Adrenal gland (tissue), 12 donors: ENCODE data around the gene SPATA6. TPM values are rescaled to one million over a fixed set of nuclear protein-coding genes. Genes with fewer than 3 reads are reported as not detected.

Source experiments
- DNase-seq, 7 donors: peaks; one replicate each; pipeline ENCODE4 v3.0.0-alpha.2; 2019 to 2020
- H3K27ac ChIP-seq, 5 donors: fragments of 200-600 bp; sonication (generic) in 4 of 5; 1 replicate in 3 of 5; 2 replicates in 2 of 5; pipeline versions ENCODE4 v1.5.1 to v1.8.0; 2016 to 2020; ENCODE audit warnings: mild to moderate bottlenecking in 1 of 5
- H3K27me3 ChIP-seq: fragments of 200-600 bp; 2 replicates; pipeline ENCODE4 v1.8.0; 2021
- H3K36me3 ChIP-seq, 2 donors: fragments of 200-600 bp; replicated peaks in 1 of 2; 1 replicate in 1 of 2; 2 replicates in 1 of 2; pipeline versions ENCODE4 v1.5.1 to v1.8.0; 2018 to 2022
- H3K4me1 ChIP-seq, 2 donors: fragments of 200-600 bp; replicated peaks in 1 of 2; 1 replicate in 1 of 2; 2 replicates in 1 of 2; pipeline versions ENCODE4 v1.5.1 to v1.8.0; 2018 to 2021
- H3K4me3 ChIP-seq, 4 donors: fragments of 200-600 bp; sonication (generic) in 3 of 4; one replicate each; pipeline ENCODE4 v1.5.1; 2016 to 2018
- H3K9me3 ChIP-seq, 3 donors: fragments of 200-600 bp; sonication (generic) in 1 of 3; replicated peaks in 1 of 3; 1 replicate in 2 of 3; 2 replicates in 1 of 3; pipeline versions ENCODE4 v1.5.1 to v1.8.0; 2016 to 2021
- CTCF ChIP-seq, 6 experiments: fragments of 450-650 bp in 4 of 6; fragments of 200-600 bp in 2 of 6; sonication (generic) in 1 of 6; IDR thresholded peaks; 1 replicate in 5 of 6; 2 replicates in 1 of 6; pipeline versions ENCODE4 v1.5.1 to v1.8.0; 2016 to 2021; ENCODE audit warnings: antibody characterized with exemption in 6 of 6, mild to moderate bottlenecking in 2 of 6, moderate library complexity in 1 of 6
- POLR2A ChIP-seq, 2 donors: fragments of 450-650 bp; IDR thresholded peaks; one replicate each; pipeline ENCODE4 v1.6.1; 2017; ENCODE audit warnings: antibody characterized with exemption in 2 of 2, mild to moderate bottlenecking in 2 of 2, moderate library complexity in 1 of 2
- WGBS, 4 donors: extraction: QIAGEN DNeasy Blood & Tissue Kit in 2 of 4; methylation state at CpG; one replicate each; pipeline versions ENCODE4 v1.1.5 to v1.1.7; 2013 to 2017; 5-methylcytosine and 5-hydroxymethylcytosine counted together
- intact Hi-C, 2 donors: fragments of 100-400 bp; cut with DNase I; formaldehyde crosslinking; loops; one replicate each; pipeline versions ENCODE4 v1.14.1 to v1.15.0; 2022 to 2023
- polyA plus RNA-seq, 3 donors: library from polyadenylated mRNA; stranded (reverse); fragments of 200-250 nt in 2 of 3; fragments of 350-450 nt in 1 of 3; fragmentation: Illumina TruSeq in 1 of 3; extraction: RNeasy Lipid Tissue Mini Kit (QIAGEN cat#74804) in 1 of 3; gene quantifications; one replicate each; pipeline ENCODE4 v1.2.3, GENCODE V29; 2013 to 2014
- total RNA-seq, 9 donors: library from RNA; depleted of rRNA in 4 of 9; stranded (reverse); fragments of >200 nt in 4 of 9; fragments of 120-200 nt in 1 of 9; fragmentation: NEBNext Ultra II Directional in 1 of 9; extraction: Animal tissue kit (Norgen Biotek cat#: 25700) in 1 of 9; gene quantifications; one replicate each; pipeline versions ENCODE4 v1.1.0 to v1.2.4, GENCODE V29; 2013 to 2023
- donor health status: healthy with polysubstance abuse.
- donor health status: Bipolar disorder and iron deficiency.
- donor health status: DM: yes; HTN: yes; CAD: no.
- donor health status: DM: no; HTN: no; CAD: no.
- donor health status: DM: no; HTN: no; CAD: no.
- donor health status: DM: yes; HTN: yes; CAD: no.

Gene SPATA6
- total and polyA plus RNA-seq, 12 donors = 7.3 to 54.3 (median 20.5) TPM

GRCh38 chr1:48341221-48341620 is 130.8 kb downstream of the SPATA6 start:
- H3K4me1 ChIP-seq = no peaks in the 10 kb centered on the region
- TF ChIP-seq POLR2A (IDR thresholded peaks at IDR 0.05) (no peak), CTCF (IDR thresholded peaks at IDR 0.05) (no peak)
- H3K27me3 ChIP-seq = no peaks in the 10 kb centered on the region
- no peak overlapping the region for H3K27ac ChIP-seq
- no peaks in the 10 kb centered on the region for H3K36me3 ChIP-seq
- peaks cover 0 to 14% (median 9%) of the 10 kb centered on the region in 3 donors for H3K9me3 ChIP-seq
- no peak for DNase-seq
- no peak overlapping the region for H3K4me3 ChIP-seq
- 48 to 67% (median 52%) methylated on average over 3 of the region's 3 CpGs for WGBS, 4 donors
- intact Hi-C loops = no loop called here

GRCh38 chr1:48338257-48338656 is 133.7 kb downstream of the SPATA6 start:
- no peak overlapping the region for H3K4me3 ChIP-seq
- no peak overlapping the region for H3K27ac ChIP-seq
- 56 to 77% (median 69%) methylated on average over 4 of the region's 4 CpGs for WGBS, 4 donors
- H3K4me1 ChIP-seq = no peaks in the 10 kb centered on the region
- no peaks in the 10 kb centered on the region for H3K27me3 ChIP-seq
- intact Hi-C loops = no loop called here
- H3K36me3 ChIP-seq = no peaks in the 10 kb centered on the region
- TF ChIP-seq POLR2A (IDR thresholded peaks at IDR 0.05) = no peak
- no peak for TF ChIP-seq CTCF (IDR thresholded peaks at IDR 0.05)
- H3K9me3 ChIP-seq = no peaks in the 10 kb centered on the region
- no peak for DNase-seq

GRCh38 chr1:48333316-48333715 is 138.7 kb downstream of the SPATA6 start:
- TF ChIP-seq POLR2A (IDR thresholded peaks at IDR 0.05) (no peak), CTCF (IDR thresholded peaks at IDR 0.05) (no peak)
- WGBS, 4 donors = 48 to 50% (median 49%) methylated on average over 2 of the region's 2 CpGs

GRCh38 chr1:48332115-48332514 is 139.9 kb downstream of the SPATA6 start:
- Histone ChIP-seq H3K9me3 (peaks cover 0 to 15% (median 0%) of the 10 kb centered on the region in 3 donors), H3K27ac (no peak overlapping the region), H3K4me3 (no peak overlapping the region), H3K4me1 (no peaks in the 10 kb centered on the region), H3K27me3 (no peaks in the 10 kb centered on the region), H3K36me3 (no peaks in the 10 kb centered on the region)
- intact Hi-C loops = no loop called here
- no peak for DNase-seq
- 92 to 95% (median 93%) methylated on average over 2 of the region's 2 CpGs for WGBS, 4 donors
- TF ChIP-seq POLR2A (IDR thresholded peaks at IDR 0.05) = no peak
- no peak for TF ChIP-seq CTCF (IDR thresholded peaks at IDR 0.05)

More at GRCh38 chr1:48333316-48333715, 138.7 kb downstream of the SPATA6 start:
- H3K27me3 ChIP-seq = no peaks in the 10 kb centered on the region
- H3K27ac ChIP-seq = no peak overlapping the region
- no peak for DNase-seq
- no peak overlapping the region for H3K4me3 ChIP-seq
- intact Hi-C loops = no loop called here
- H3K4me1 ChIP-seq = no peaks in the 10 kb centered on the region
- H3K36me3 ChIP-seq = no peaks in the 10 kb centered on the region
- H3K9me3 ChIP-seq = peaks cover 0 to 15% (median 0%) of the 10 kb centered on the region in 3 donors
